ENCODE results near the gene C8B. TPM values are rescaled to one million over a fixed set of nuclear protein-coding genes. Genes with fewer than 3 reads are reported as not detected.

C8B gene
- total RNA-seq, 1 experiment from 2014 or later: not detected

DNA sequence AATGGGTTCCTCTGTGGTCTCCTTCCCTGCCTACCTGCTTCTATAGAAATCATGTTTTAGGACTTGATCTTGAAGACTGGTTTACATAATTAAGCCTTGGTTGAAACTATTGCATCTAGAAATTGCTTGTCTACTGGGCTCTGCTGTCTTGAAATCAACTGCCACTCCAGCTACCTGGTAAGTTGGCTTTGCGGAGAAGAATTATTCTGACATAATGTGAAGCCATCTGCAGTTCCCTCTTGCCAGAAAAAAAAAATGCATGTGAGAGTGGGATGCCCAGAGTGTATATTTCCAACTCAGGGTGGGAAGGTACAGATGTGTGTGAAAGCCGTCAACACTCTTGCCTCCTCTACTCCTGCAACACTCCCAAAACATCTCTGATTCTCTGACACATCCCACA is 27.2 kb downstream of the C8B start:
- H3K56ac ChIP-seq (ENCODE audit: insufficient read length, low read depth, low read length): no peak overlapping the region
- H2BK5ac ChIP-seq (ENCODE audit: insufficient read length, low read length): no peak overlapping the region
- no peak overlapping the region for H2AK5ac ChIP-seq (ENCODE audit: insufficient read length, low read length)
- Mint-ChIP-seq H3K36me3 (ENCODE audit: insufficient read depth in 1 of 3, low read depth in 3 of 3) (no peaks in the 10 kb centered on the region), H3K27me3 (ENCODE audit: low read depth) (peaks cover 51% of the 10 kb centered on the region), H3K27ac (no peak overlapping the region), H3K4me3 (no peak overlapping the region), H3K9me3 (no peaks in the 10 kb centered on the region; a peak in 1 of 5 replicates), H3K4me1 (peaks cover 23 to 25% of the 10 kb centered on the region in 2 experiments)
- no peak overlapping the region for H3K9ac ChIP-seq (ENCODE audit: extremely low read depth, insufficient read length, low read length)
- no peaks in the 10 kb centered on the region for H3K27me3 ChIP-seq (ENCODE audit: insufficient read depth, low read length)
- no peak overlapping the region for H2AFZ ChIP-seq (ENCODE audit: low read length)
- H2BK120ac ChIP-seq (ENCODE audit: low read depth, low read length, poor library complexity, severe bottlenecking): no peak overlapping the region
- no peak overlapping the region for H2BK12ac ChIP-seq (ENCODE audit: insufficient read length, low read depth, low read length)
- H3K4ac ChIP-seq (ENCODE audit: low read depth, low read length): no peak overlapping the region
- H3K14ac ChIP-seq (ENCODE audit: insufficient read depth, low read length): no peak overlapping the region
- no peaks in the 10 kb centered on the region for H3K79me1 ChIP-seq (ENCODE audit: insufficient read depth, low read depth, low read length, poor library complexity, severe bottlenecking)
- DNase-seq: no peak
- H3K23me2 ChIP-seq (ENCODE audit: insufficient read length, low read depth, low read length, poor library complexity, severe bottlenecking): no peaks in the 10 kb centered on the region
- no peak overlapping the region for H3K23ac ChIP-seq (ENCODE audit: insufficient read length, low read depth, low read length)
- no peaks in the 10 kb centered on the region for H4K20me1 ChIP-seq (ENCODE audit: control insufficient read depth, insufficient read depth, insufficient read length)
- no peaks in the 10 kb centered on the region for H3K79me2 ChIP-seq (ENCODE audit: insufficient read depth, low read length)
- no peak overlapping the region for H3K18ac ChIP-seq (ENCODE audit: insufficient read length, low read depth, low read length)
- no peak overlapping the region for H2BK15ac ChIP-seq (ENCODE audit: low read depth, low read length)
- H2BK20ac ChIP-seq (ENCODE audit: low read depth, low read length, poor library complexity, severe bottlenecking): no peak overlapping the region
- H3T11ph ChIP-seq (ENCODE audit: low read length): no peak overlapping the region
- peaks cover 7% of the 10 kb centered on the region for H3K4me1 ChIP-seq (ENCODE audit: insufficient read depth, low read length)
- no peak overlapping the region for H3K4me2 ChIP-seq (ENCODE audit: insufficient read depth, insufficient read length, low read length)
- H4K8ac ChIP-seq (replicated peaks; ENCODE audit: insufficient read length, low read depth, low read length): no peak overlapping the region
- no peak overlapping the region for H4K5ac ChIP-seq (ENCODE audit: insufficient read length, low read depth, low read length)
- no peak overlapping the region for H3K27ac ChIP-seq (ENCODE audit: insufficient read length, low read depth, low read length)
- TF ChIP-seq CTCF (conservative IDR thresholded peaks at IDR 0.05): no peak
- H3K9me3 ChIP-seq (ENCODE audit: control insufficient read depth, low read depth, low read length): no peaks in the 10 kb centered on the region
- H4K91ac ChIP-seq (ENCODE audit: insufficient read length, low read depth, low read length): no peak overlapping the region
- no CpG with 5 or more reads among the region's 2 CpGs for WGBS (ENCODE audit: extremely low coverage, insufficient read length, low lambda C conversion rate)

Measured in H9 (cell line).